A673 (cell line): ENCODE measurements around the gene CAMKV. TPM values are rescaled to one million over a fixed set of nuclear protein-coding genes. Genes with fewer than 3 reads are reported as not detected.

Experiments
- BruUV-seq: library from RNA; stranded (reverse); fragments of 400-500 nt; replicated peaks from 2 replicates; lab custom pipeline; 2021; lab: Mats Ljungman, UMichigan
- CTCF ChIA-PET: fragments of 300-600 bp; sonication (Branson Sonifier 250); formaldehyde crosslinking; loops from one replicate; lab custom pipeline; 2022; ENCODE audit warnings: antibody characterized with exemption; lab: Charles Lee
- POLR2A ChIA-PET: fragments of 300-600 bp; sonication (Branson Sonifier 250); formaldehyde crosslinking; loops from one replicate; lab custom pipeline; 2022; ENCODE audit warnings: antibody characterized with exemption; ENCODE audit not compliant: low non-redundant PET; lab: Charles Lee
- DNase-seq: peaks from one replicate; pipeline ENCODE4 v3.0.0-alpha.2; 2015; ENCODE audit warnings: low spot score
- H3K27ac ChIP-seq: fragments of 200-600 bp; sonication (generic); 2 replicates; pipeline ENCODE4 v1.5.1; 2016; ENCODE audit warnings: mixed run types, low read depth, mild to moderate bottlenecking, mixed read lengths, antibody characterized with exemption, low read length; ENCODE audit not compliant: poor library complexity, severe bottlenecking
- H3K27me3 ChIP-seq: fragments of 200-600 bp; sonication (generic); replicated peaks from 2 replicates; pipeline ENCODE4 v1.6.1; 2017; ENCODE audit warnings: mixed run types, low read depth, mild to moderate bottlenecking, mixed read lengths, antibody characterized with exemption, low read length; ENCODE audit not compliant: insufficient read depth, poor library complexity
- H3K36me3 ChIP-seq: fragments of 200-600 bp; sonication (generic); 2 replicates; pipeline ENCODE4 v1.6.1; 2016; ENCODE audit warnings: mixed run types, mild to moderate bottlenecking, mixed read lengths, antibody characterized with exemption, low read length; ENCODE audit not compliant: insufficient read depth, poor library complexity, severe bottlenecking
- H3K4me1 ChIP-seq: fragments of 200-600 bp; sonication (generic); 2 replicates; pipeline ENCODE4 v1.6.1; 2017; ENCODE audit warnings: mixed run types, mild to moderate bottlenecking, mixed read lengths, antibody characterized with exemption, low read length; ENCODE audit not compliant: insufficient read depth, poor library complexity, severe bottlenecking
- H3K4me3 ChIP-seq: fragments of 200-600 bp; sonication (generic); 2 replicates; pipeline ENCODE4 v1.5.1; 2016; ENCODE audit warnings: low read depth, mixed run types, mild to moderate bottlenecking, mixed read lengths, low read length; ENCODE audit not compliant: poor library complexity, severe bottlenecking
- H3K9me3 ChIP-seq: fragments of 200-600 bp; sonication (generic); 2 replicates; pipeline ENCODE4 v1.6.1; 2016; ENCODE audit warnings: mixed run types, low read depth, mild to moderate bottlenecking, mixed read lengths, antibody characterized with exemption, low read length; ENCODE audit not compliant: poor library complexity, severe bottlenecking
- EZH2 ChIP-seq: fragments of 200-600 bp; sonication (generic); IDR thresholded peaks from 2 replicates; pipeline ENCODE4 v1.6.1; 2017; ENCODE audit warnings: borderline replicate concordance, low read depth, mild to moderate bottlenecking, mixed read lengths, antibody characterized with exemption, low read length; ENCODE audit not compliant: poor library complexity, severe bottlenecking
- intact Hi-C: fragments of 100-400 bp; cut with micrococcal nuclease; formaldehyde crosslinking; loops from one replicate; pipeline ENCODE4 v1.10.0; 2022; ENCODE audit not compliant: unreplicated experiment
- total RNA-seq: library from RNA; stranded (reverse); gene quantifications from 2 replicates; pipeline ENCODE4 v1.2.3, GENCODE V29; 2021
- TF ChIP-seq, protein P1 (sequence below): fragments of 300-800, 200-600 bp; sonication (generic); conservative IDR thresholded peaks from 2 replicates; pipeline ENCODE4 v1.5.1; 2017; ENCODE audit warnings: low read depth, mild to moderate bottlenecking, antibody characterized with exemption, low read length, moderate library complexity, mixed read lengths

The CAMKV gene
- total RNA-seq, 1 experiment from 2014 or later: 5.4 TPM

DNA sequence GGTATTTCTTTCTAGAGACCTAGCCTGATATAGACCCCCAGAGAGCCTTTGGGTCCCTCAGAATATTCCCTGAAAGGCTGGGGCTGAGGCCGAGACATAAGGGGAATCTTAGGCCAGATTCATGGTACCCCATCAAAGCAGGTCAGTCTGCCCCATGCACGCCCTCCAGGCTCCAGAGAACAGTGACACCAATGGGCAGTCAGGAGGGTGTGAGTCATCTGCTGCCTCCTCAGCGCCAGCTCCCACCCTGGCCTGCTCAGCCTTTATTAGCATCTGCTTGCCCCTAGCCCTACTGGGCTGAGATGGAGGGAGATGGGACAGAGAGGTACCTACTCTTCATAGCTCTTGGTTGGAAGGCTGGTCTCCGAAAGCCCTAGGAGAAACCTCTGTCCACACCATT lies 14.3 kb upstream of the CAMKV start:
- TF ChIP-seq, protein P1, sequence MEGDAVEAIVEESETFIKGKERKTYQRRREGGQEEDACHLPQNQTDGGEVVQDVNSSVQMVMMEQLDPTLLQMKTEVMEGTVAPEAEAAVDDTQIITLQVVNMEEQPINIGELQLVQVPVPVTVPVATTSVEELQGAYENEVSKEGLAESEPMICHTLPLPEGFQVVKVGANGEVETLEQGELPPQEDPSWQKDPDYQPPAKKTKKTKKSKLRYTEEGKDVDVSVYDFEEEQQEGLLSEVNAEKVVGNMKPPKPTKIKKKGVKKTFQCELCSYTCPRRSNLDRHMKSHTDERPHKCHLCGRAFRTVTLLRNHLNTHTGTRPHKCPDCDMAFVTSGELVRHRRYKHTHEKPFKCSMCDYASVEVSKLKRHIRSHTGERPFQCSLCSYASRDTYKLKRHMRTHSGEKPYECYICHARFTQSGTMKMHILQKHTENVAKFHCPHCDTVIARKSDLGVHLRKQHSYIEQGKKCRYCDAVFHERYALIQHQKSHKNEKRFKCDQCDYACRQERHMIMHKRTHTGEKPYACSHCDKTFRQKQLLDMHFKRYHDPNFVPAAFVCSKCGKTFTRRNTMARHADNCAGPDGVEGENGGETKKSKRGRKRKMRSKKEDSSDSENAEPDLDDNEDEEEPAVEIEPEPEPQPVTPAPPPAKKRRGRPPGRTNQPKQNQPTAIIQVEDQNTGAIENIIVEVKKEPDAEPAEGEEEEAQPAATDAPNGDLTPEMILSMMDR: no peak
- TF ChIP-seq EZH2: no peak
- no TSS peak for BruUV-seq
- CTCF ChIA-PET: no interaction called here
- Histone ChIP-seq H3K4me3 (no peak overlapping the region), H3K9me3 (no peaks in the 10 kb centered on the region), H3K27me3 (no peaks in the 10 kb centered on the region), H3K36me3 (no peaks in the 10 kb centered on the region), H3K4me1 (no peaks in the 10 kb centered on the region), H3K27ac (no peak overlapping the region)
- intact Hi-C loops: no loop called here
- DNase-seq: no peak
- POLR2A ChIA-PET: no interaction called here

DNA sequence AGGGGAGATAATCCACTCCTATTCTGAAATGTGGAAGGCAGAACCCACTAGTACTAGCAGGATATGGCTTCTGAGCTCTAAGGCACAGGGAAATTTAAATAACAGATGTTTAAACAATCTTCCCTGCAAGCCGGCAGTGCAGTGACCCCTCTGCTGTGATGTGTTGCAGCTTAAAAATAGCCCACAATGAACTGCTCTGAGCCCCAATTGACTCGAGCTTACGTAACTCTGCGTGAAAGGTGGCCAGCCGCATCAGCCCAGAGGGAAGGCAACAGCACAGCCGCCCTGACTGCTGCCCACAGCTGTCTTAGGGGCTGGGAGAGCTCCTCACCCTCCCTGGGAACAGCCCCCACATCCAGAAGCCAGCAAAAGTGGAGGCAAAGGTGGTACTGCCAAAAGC lies 12.5 kb upstream of the CAMKV start:
- Histone ChIP-seq H3K27ac (no peak overlapping the region), H3K9me3 (no peaks in the 10 kb centered on the region), H3K27me3 (no peaks in the 10 kb centered on the region), H3K36me3 (no peaks in the 10 kb centered on the region), H3K4me3 (no peak overlapping the region), H3K4me1 (no peaks in the 10 kb centered on the region)
- TF ChIP-seq, protein P1: no peak
- no peak for TF ChIP-seq EZH2
- DNase-seq: no peak
- intact Hi-C loops: no loop called here
- POLR2A ChIA-PET: no interaction called here
- no TSS peak for BruUV-seq
- CTCF ChIA-PET: no interaction called here

DNA sequence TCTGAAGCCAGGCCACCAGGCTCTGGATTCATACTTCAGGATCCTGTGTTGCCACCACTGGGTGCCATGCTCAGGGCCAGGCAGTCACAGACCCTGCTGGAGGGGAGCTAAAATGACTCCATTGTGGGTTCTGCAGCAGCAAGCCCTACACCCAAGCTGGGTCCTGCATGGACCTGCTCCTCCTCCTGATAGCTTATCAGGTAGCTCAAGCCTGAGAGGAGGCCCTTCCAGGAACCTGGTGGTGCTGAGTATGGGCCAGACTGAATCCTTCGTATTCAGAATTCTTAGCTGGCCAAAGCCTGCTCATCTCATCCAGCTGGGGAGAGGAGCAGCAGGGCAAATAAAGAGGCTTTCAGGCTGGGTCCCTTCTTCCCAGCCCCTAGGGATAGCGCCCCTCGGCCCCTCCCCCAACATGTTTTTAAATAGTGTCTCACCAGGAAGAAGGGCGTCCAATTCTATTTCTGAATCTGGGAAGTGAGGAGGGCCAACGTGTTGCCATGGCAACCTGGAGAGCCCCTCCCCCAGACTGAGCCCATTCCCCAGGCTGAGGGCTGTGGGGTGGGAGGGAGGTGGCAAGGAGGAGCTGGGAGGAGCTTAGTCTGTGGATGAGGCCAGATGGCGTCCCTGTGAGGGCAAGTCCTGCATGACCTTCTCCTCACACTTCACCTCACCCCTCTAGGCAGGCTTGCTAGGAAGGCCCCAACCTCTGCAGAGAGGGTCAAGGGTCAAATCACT lies 11.0 kb upstream of the CAMKV start:
- ChIA-PET POLR2A (no interaction called here), CTCF (no interaction called here)
- DNase-seq: no peak
- Histone ChIP-seq H3K27ac (no peak overlapping the region), H3K36me3 (no peaks in the 10 kb centered on the region), H3K27me3 (no peaks in the 10 kb centered on the region), H3K9me3 (no peaks in the 10 kb centered on the region), H3K4me3 (no peak overlapping the region), H3K4me1 (no peaks in the 10 kb centered on the region)
- intact Hi-C loops: no loop called here
- no TSS peak for BruUV-seq
- TF ChIP-seq, protein P1: no peak
- TF ChIP-seq EZH2: no peak
